ENCODE results near the gene MMP28.

Gene MMP28

DNA sequence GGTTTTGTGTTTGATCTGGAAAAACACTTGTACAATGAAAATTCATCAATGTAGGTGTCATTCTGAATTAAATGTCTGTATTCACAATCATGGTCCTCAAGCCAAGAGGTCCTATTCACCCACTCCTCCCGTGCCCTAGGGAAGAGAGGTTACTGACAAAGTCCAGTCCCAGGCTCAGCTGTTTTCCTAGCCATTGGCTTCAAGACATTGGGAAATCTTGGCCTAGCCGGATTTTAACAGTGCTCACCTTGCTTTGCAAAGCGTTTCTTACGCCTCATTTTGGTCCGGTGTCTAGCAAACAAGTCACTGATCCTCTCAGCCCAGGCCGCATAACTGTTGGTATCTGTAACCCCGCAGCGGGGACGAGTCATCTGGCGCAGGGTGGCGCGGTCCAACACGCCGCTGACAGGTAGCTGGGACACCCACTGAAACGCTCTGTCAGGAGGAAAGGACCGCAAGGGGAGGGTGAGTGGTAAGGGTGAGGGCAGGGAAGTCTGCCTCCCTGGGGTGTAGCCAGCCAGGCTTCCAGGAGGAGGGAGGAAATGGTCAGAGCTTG, 16.7 kb downstream of the MMP28 start:
- H3K4me1 ChIP-seq (ENCODE audit: control insufficient read depth, insufficient read depth, low read length, poor library complexity, severe bottlenecking) = peaks cover 23% of the 10 kb centered on the region
- H3K36me3 ChIP-seq (ENCODE audit: control insufficient read depth, insufficient read depth, low read length) = no peaks in the 10 kb centered on the region
- no peaks in the 10 kb centered on the region for H3K9me3 ChIP-seq (ENCODE audit: control insufficient read depth, low read length)
- no peak overlapping the region for H3K27ac ChIP-seq (ENCODE audit: low read depth, low read length, severe bottlenecking)
- WGBS, 2 experiments (ENCODE audit: insufficient coverage in 2 of 2) = 93 to 96% methylated on average over 16 of the region's 16 CpGs
- no peak overlapping the region for H3K4me3 ChIP-seq (ENCODE audit: extremely low read depth, insufficient read depth, low read length, poor library complexity, severe bottlenecking)

DNA sequence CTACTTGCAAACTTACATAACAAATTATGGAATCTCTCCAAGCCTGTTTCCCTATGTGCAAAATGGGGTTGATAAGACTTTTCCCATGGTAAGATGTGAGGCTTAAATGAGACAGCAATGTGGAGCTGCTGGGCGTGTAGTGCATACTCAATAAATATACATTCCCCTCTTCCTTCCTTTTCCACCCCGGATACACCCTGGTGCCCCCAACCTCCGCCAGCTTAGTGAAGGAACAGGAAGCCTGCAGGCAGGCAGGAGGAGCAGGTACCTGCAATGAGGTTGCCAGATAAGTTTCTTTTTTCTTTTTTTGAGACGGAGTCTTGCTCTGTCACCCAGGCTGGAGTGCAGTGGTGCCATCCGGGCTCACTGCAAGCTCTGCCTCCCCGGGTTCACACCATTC, 19.9 kb downstream of the MMP28 start:
- Histone ChIP-seq H3K4me1 (ENCODE audit: control insufficient read depth, insufficient read depth, low read length, poor library complexity, severe bottlenecking) (peaks cover 19% of the 10 kb centered on the region), H3K36me3 (ENCODE audit: control insufficient read depth, insufficient read depth, low read length) (no peaks in the 10 kb centered on the region), H3K27ac (ENCODE audit: low read depth, low read length, severe bottlenecking) (no peak overlapping the region), H3K9me3 (ENCODE audit: control insufficient read depth, low read length) (no peaks in the 10 kb centered on the region), H3K4me3 (ENCODE audit: extremely low read depth, insufficient read depth, low read length, poor library complexity, severe bottlenecking) (no peak overlapping the region)
- 86 to 94% methylated on average over 3 of the region's 6 CpGs for WGBS, 2 experiments (ENCODE audit: insufficient coverage in 2 of 2)

GRCh38 chr17:35775039-35775438, 20.4 kb downstream of the MMP28 start:
- Histone ChIP-seq H3K27ac (ENCODE audit: low read depth, low read length, severe bottlenecking) (no peak overlapping the region), H3K36me3 (ENCODE audit: control insufficient read depth, insufficient read depth, low read length) (no peaks in the 10 kb centered on the region), H3K4me3 (ENCODE audit: extremely low read depth, insufficient read depth, low read length, poor library complexity, severe bottlenecking) (no peak overlapping the region), H3K4me1 (ENCODE audit: control insufficient read depth, insufficient read depth, low read length, poor library complexity, severe bottlenecking) (peaks cover 19% of the 10 kb centered on the region), H3K9me3 (ENCODE audit: control insufficient read depth, low read length) (no peaks in the 10 kb centered on the region)
- 79 to 81% methylated on average over 2 to 4 of the region's 5 CpGs for WGBS, 2 experiments (ENCODE audit: insufficient coverage in 2 of 2)

GRCh38 chr17:35774499-35774898, 20.9 kb downstream of the MMP28 start:
- H3K9me3 ChIP-seq (ENCODE audit: control insufficient read depth, low read length) = no peaks in the 10 kb centered on the region
- no peak overlapping the region for H3K4me3 ChIP-seq (ENCODE audit: extremely low read depth, insufficient read depth, low read length, poor library complexity, severe bottlenecking)
- H3K36me3 ChIP-seq (ENCODE audit: control insufficient read depth, insufficient read depth, low read length) = no peaks in the 10 kb centered on the region
- 88 to 100% methylated on average over 1 to 4 of the region's 5 CpGs for WGBS, 2 experiments (ENCODE audit: insufficient coverage in 2 of 2)
- H3K27ac ChIP-seq (ENCODE audit: low read depth, low read length, severe bottlenecking) = no peak overlapping the region
- peaks cover 19% of the 10 kb centered on the region for H3K4me1 ChIP-seq (ENCODE audit: control insufficient read depth, insufficient read depth, low read length, poor library complexity, severe bottlenecking)

DNA sequence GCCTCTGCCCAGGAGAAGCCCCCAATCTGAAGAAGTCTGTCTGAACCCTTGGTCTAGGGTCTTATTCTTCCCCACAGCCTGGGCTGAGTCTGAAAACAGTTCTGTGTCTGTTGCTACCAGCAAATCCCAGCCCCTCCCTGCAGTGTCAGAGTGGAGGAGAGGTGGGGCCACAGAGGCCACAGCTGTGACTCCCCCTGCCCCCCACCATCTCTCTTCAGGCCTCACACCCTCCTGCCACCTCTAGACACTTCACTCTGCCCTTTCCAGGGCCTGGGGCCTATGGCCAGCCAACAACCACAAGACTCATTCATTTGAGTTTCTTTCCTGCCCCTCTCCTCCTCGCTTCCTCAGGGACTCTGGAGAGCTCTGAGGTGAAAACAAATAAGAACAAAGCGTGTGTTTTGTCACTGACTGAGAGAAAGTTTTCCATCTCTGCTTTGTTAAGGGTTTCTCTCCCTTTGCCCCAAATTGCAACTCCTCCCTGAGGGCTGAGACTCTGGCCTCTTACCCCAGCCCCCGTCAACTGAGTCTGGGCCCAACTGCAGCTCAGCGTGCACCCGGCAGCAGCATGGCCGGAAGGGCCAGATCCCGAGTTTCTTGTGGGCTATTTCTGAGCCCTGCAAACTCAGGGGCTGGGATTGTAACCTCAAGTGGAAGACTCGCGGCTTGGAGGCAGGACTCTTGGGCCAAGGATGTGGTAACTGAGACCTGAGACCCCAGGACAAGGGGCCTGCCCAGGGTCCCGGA, 21.6 kb downstream of the MMP28 start:
- peak overlapping the region; percentile 49 for H3K27ac ChIP-seq (ENCODE audit: low read depth, low read length, severe bottlenecking)
- H3K4me3 ChIP-seq (ENCODE audit: extremely low read depth, insufficient read depth, low read length, poor library complexity, severe bottlenecking) = no peak overlapping the region
- no peaks in the 10 kb centered on the region for H3K9me3 ChIP-seq (ENCODE audit: control insufficient read depth, low read length)
- peaks cover 18% of the 10 kb centered on the region for H3K4me1 ChIP-seq (ENCODE audit: control insufficient read depth, insufficient read depth, low read length, poor library complexity, severe bottlenecking)
- no peaks in the 10 kb centered on the region for H3K36me3 ChIP-seq (ENCODE audit: control insufficient read depth, insufficient read depth, low read length)
- 86 to 88% methylated on average over 8 to 10 of the region's 10 CpGs for WGBS, 2 experiments (ENCODE audit: insufficient coverage in 2 of 2)

DNA sequence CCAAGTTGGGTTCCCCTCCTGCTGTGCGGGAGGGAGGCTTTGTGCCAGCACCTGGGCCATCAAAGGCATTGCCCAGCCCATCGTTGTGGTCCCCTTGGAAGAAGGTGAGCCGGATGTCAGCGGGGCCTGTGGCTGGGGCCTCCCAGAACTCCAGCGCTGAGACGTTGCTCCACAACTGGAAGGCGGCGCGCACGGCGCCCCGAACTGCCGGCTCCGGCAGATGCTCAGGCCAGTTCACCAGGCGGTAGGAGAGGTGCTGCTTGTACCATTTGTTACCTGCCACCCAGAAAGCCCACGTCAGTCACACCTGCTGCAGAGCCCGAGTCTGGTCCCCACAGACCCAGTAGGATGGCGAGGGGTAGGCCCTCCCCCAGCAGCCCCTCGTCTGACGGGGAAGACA, 22.3 kb downstream of the MMP28 start:
- Histone ChIP-seq H3K36me3 (ENCODE audit: control insufficient read depth, insufficient read depth, low read length) (no peaks in the 10 kb centered on the region), H3K9me3 (ENCODE audit: control insufficient read depth, low read length) (no peaks in the 10 kb centered on the region), H3K27ac (ENCODE audit: low read depth, low read length, severe bottlenecking) (no peak overlapping the region), H3K4me1 (ENCODE audit: control insufficient read depth, insufficient read depth, low read length, poor library complexity, severe bottlenecking) (peaks cover 16% of the 10 kb centered on the region), H3K4me3 (ENCODE audit: extremely low read depth, insufficient read depth, low read length, poor library complexity, severe bottlenecking) (no peak overlapping the region)
- WGBS, 2 experiments (ENCODE audit: insufficient coverage in 2 of 2) = 95 to 96% methylated on average over 19 to 20 of the region's 20 CpGs

DNA sequence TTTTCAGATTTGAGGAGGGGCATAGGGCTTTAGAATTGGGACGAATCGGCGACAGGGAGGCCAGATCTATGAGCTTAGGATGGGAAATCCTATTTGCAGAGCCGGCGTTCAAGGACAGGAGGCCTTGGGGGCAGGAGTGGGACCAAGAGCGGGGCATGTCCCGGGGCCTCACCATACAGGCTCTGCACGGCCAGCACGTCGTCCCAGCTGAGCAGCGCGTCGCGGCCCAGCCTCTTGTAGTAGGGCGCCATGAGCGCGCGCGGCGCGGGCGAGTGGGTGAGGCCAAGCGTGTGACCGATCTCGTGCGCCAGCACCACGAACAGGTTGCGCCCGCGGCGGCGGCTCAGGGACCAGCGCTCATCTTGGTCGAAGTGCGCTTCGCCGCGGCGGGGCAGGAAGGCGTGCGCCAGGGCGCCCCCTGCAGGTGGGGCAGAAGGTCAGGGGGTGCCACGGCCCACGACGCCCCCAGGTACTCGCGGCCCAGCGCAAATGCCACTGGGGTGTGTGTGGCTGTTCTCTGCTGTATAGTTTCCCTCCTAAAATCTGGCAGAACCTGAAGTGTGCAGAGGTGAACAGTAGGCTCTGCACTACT, 25.4 kb downstream of the MMP28 start:
- 98% methylated on average over 41 to 43 of the region's 48 CpGs for WGBS, 2 experiments (ENCODE audit: insufficient coverage in 2 of 2)
- H3K36me3 ChIP-seq (ENCODE audit: control insufficient read depth, insufficient read depth, low read length) = no peaks in the 10 kb centered on the region
- no peak overlapping the region for H3K4me3 ChIP-seq (ENCODE audit: extremely low read depth, insufficient read depth, low read length, poor library complexity, severe bottlenecking)
- H3K9me3 ChIP-seq (ENCODE audit: control insufficient read depth, low read length) = no peaks in the 10 kb centered on the region
- peaks cover 32% of the 10 kb centered on the region for H3K4me1 ChIP-seq (ENCODE audit: control insufficient read depth, insufficient read depth, low read length, poor library complexity, severe bottlenecking)
- H3K27ac ChIP-seq (ENCODE audit: low read depth, low read length, severe bottlenecking) = no peak overlapping the region

DNA sequence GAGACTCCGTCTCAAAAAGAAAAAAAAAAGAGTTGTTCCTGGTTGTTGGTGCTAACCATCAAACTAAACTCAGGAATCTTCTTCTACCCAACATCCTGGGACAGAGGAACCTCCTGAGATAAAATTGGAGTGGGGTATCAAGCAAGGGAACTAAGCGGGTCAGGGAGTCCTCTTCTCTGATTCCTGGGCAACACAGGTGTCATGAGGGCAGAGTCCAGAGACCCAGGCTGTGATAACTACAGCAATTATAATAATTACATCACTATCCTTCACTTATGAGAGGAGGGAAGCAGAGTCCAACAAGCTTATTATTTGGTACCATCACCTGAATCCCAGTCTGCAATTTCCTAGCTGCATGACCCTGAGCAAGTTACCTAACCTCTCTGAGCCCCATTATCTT, 26.6 kb downstream of the MMP28 start:
- Histone ChIP-seq H3K4me3 (ENCODE audit: extremely low read depth, insufficient read depth, low read length, poor library complexity, severe bottlenecking) (no peak overlapping the region), H3K9me3 (ENCODE audit: control insufficient read depth, low read length) (no peaks in the 10 kb centered on the region), H3K4me1 (ENCODE audit: control insufficient read depth, insufficient read depth, low read length, poor library complexity, severe bottlenecking) (peaks cover 25% of the 10 kb centered on the region), H3K36me3 (ENCODE audit: control insufficient read depth, insufficient read depth, low read length) (no peaks in the 10 kb centered on the region), H3K27ac (ENCODE audit: low read depth, low read length, severe bottlenecking) (no peak overlapping the region)
- whole genome bisulfite sequencing, 2 experiments (ENCODE audit: insufficient coverage in 2 of 2) = no CpG with 5 or more reads among the region's 2 CpGs

DNA sequence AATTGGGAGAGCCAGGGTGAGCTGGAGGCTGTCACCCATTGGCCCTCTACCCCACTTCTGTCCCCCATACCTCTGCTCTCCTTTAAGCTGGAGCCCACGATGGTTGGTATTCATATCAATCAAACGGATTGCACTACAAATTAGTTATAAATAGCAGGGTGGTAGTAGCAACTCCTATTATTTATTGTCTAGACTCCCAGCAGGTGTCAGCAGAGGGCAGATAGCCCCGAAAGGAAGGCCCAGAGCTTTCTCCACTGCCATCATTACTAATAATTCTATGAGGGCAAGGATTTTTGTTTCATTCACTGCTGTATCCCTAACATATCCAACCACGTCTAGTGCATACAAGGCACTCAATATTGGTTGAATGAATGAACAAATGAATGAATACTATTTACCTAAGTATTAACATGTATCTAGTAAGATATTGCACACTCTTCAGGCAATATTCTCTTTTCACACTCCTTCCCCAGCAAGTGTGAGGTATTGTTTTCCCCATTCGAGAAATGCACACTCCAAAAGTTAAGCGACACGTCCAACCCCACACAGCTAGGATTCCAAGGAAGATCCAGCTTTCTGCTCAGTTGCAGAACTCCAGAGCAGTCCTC, 28.4 kb downstream of the MMP28 start:
- Histone ChIP-seq H3K36me3 (ENCODE audit: control insufficient read depth, insufficient read depth, low read length) (no peaks in the 10 kb centered on the region), H3K9me3 (ENCODE audit: control insufficient read depth, low read length) (no peaks in the 10 kb centered on the region), H3K4me1 (ENCODE audit: control insufficient read depth, insufficient read depth, low read length, poor library complexity, severe bottlenecking) (peaks cover 19% of the 10 kb centered on the region), H3K4me3 (ENCODE audit: extremely low read depth, insufficient read depth, low read length, poor library complexity, severe bottlenecking) (no peak overlapping the region), H3K27ac (ENCODE audit: low read depth, low read length, severe bottlenecking) (no peak overlapping the region)
- WGBS, 2 experiments (ENCODE audit: insufficient coverage in 2 of 2) = 74 to 84% methylated on average over 3 of the region's 7 CpGs

- WGBS, 2 experiments (ENCODE audit: insufficient coverage in 2 of 2) = 92 to 97% methylated on average over 9 to 22 of the region's 24 CpGs
- Histone ChIP-seq H3K4me3 (ENCODE audit: extremely low read depth, insufficient read depth, low read length, poor library complexity, severe bottlenecking) (no peak overlapping the region), H3K27ac (ENCODE audit: low read depth, low read length, severe bottlenecking) (peak overlapping the region; percentile 10), H3K36me3 (ENCODE audit: control insufficient read depth, insufficient read depth, low read length) (no peaks in the 10 kb centered on the region), H3K4me1 (ENCODE audit: control insufficient read depth, insufficient read depth, low read length, poor library complexity, severe bottlenecking) (peaks cover 19% of the 10 kb centered on the region), H3K9me3 (ENCODE audit: control insufficient read depth, low read length) (no peaks in the 10 kb centered on the region)
Measured at GRCh38 chr17:35766489-35766877, 29.0 kb downstream of the MMP28 start.

All from mesodermal cell (in vitro differentiated cells).